Gastrocnemius medialis (tissue), 4 donors: Measurements from ENCODE around the gene TLL2. TPM values are rescaled to one million over a fixed set of nuclear protein-coding genes. Genes with fewer than 3 reads are reported as not detected.

Experiments
- ATAC-seq, 2 donors: fragments of 150-250 bp; one replicate each; pipeline ENCODE4 v1.9.1; 2016
- DNase-seq, 2 donors: peaks; one replicate each; pipeline ENCODE4 v3.0.0-alpha.2; 2019
- H3K27ac ChIP-seq, 4 donors: fragments of 200-600 bp; sonication (generic); 1 replicate in 1 of 4; 2 replicates in 3 of 4; pipeline ENCODE4 v1.5.1; 2016 to 2018; ENCODE audit warnings: mild to moderate bottlenecking in 2 of 4, moderate library complexity in 1 of 4
- H3K27me3 ChIP-seq, 3 donors: fragments of 200-600 bp; sonication (generic) in 2 of 3; 1 replicate in 1 of 3; 2 replicates in 2 of 3; pipeline versions ENCODE4 v1.5.1 to v1.6.0; 2016 to 2019; ENCODE audit warnings: mild to moderate bottlenecking in 1 of 3, moderate library complexity in 1 of 3
- H3K36me3 ChIP-seq, 2 donors: fragments of 200-600 bp; sonication (generic) in 1 of 2; one replicate each; pipeline ENCODE4 v1.5.1; 2017 to 2018
- H3K4me1 ChIP-seq, 2 donors: fragments of 200-600 bp; sonication (generic) in 1 of 2; one replicate each; pipeline ENCODE4 v1.5.1; 2016 to 2017; ENCODE audit warnings: mild to moderate bottlenecking in 2 of 2
- H3K4me3 ChIP-seq, 4 donors: fragments of 200-600 bp; sonication (generic) in 3 of 4; 1 replicate in 1 of 4; 2 replicates in 3 of 4; pipeline ENCODE4 v1.5.1; 2016 to 2019; ENCODE audit warnings: mild to moderate bottlenecking in 2 of 4
- H3K9me3 ChIP-seq, 3 donors: fragments of 200-600 bp; sonication (generic) in 2 of 3; 1 replicate in 1 of 3; 2 replicates in 2 of 3; pipeline ENCODE4 v1.5.1; 2016 to 2019
- CTCF ChIP-seq, 5 experiments: fragments of 450-650 bp in 3 of 5; fragments of 200-600 bp in 2 of 5; sonication (generic) in 2 of 5; IDR thresholded peaks in 4 of 5; conservative IDR thresholded peaks in 1 of 5; 1 replicate in 4 of 5; 2 replicates in 1 of 5; pipeline ENCODE4 v1.5.1; 2016 to 2019; ENCODE audit warnings: antibody characterized with exemption in 5 of 5, mild to moderate bottlenecking in 3 of 5, moderate library complexity in 3 of 5
- POLR2A ChIP-seq, 2 donors: fragments of 450-650 bp; IDR thresholded peaks; one replicate each; pipeline ENCODE4 v1.6.1; 2017; ENCODE audit warnings: antibody characterized with exemption in 2 of 2, mild to moderate bottlenecking in 2 of 2, moderate library complexity in 2 of 2
- in situ Hi-C, 4 donors: fragments of 200-750 bp; cut with MboI; loops; one replicate each; pipeline versions ENCODE4 v1.15.0 to v1.8.0; 2017; ENCODE audit warnings: low sequenced_read_pairs in 4 of 4
- intact Hi-C: fragments of 100-400 bp; cut with DNase I; formaldehyde crosslinking; loops from one replicate; pipeline ENCODE4 v1.15.1; 2023; ENCODE audit warnings: low total_unique reads
- total RNA-seq, 4 donors: library from RNA; depleted of rRNA; stranded (reverse); fragments of >200 nt; gene quantifications; one replicate each; pipeline versions ENCODE4 v1.1.0 to v1.2.3, GENCODE V29; 2016

The TLL2 gene
- total RNA-seq, 4 donors from 2014 or later: 0.10 to 1.0 (median 0.44) TPM; not detected in 1

DNA sequence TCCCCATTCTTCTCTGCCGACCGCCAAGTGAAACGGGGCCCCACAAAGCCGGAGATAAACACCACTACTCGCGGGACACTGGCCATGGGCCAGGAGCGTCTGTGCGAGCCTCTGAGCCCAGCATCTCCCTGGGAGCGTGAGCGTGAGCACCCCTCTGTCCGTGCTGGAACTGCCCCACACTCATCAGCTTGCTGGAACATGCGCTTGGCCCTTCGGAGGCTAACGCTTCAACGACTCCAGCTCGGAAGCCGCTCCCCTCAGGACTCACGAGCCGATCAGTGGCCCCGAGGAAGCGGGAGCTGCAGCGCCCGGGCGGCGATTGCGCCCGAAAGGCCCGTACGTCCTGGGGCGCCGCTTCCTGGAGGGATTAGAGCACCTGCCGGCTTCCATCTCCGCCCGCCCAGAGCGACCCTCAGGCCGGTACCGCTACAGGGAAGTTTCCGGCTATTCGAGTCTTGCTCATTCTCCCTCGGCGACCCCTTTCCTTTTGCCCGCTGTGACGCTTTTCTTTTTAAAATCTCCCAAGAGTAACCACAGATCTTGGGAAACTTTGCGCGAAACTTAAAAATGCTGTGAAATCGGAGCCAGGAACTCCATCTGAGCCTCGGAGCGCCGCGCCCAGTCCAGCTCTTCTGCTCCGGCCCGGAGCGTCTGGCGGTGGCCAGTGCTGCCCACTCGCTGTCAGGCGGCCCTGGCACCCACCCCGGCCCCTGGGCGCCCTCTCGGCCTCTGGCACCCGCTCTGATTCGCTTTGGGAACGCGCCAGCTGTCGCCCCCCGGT lies 1.0 kb downstream of the TLL2 start:
- DNase-seq (peak in 1 of 2 donors; percentile 18), ATAC-seq (peak; percentile 33 to 42)
- H3K27me3 ChIP-seq: no peaks in the 10 kb centered on the region
- H3K4me3 ChIP-seq: peak overlapping the region; percentile 61 to 73 (median 66)
- peak overlapping the region in 2 of 4 donors; percentile 39 to 58 for H3K27ac ChIP-seq
- intact Hi-C loops: loop anchor here (1.0 to 5.0 kb wide), 4 partner anchors 75 to 320 kb away; partner anchors contain the start of genes LCOR and TM9SF3
- TF ChIP-seq POLR2A (IDR thresholded peaks at IDR 0.05) (no peak), CTCF (IDR thresholded peaks at IDR 0.05 in 4 of 5, conservative IDR thresholded peaks at IDR 0.05 in 1 of 5) (no peak)
- in situ Hi-C loops: loop anchor here in 2 of 4 donors (10.0 to 25.0 kb wide), 2 partner anchors 125 to 138 kb away; no protein-coding TSS in a partner anchor
- H3K4me1 ChIP-seq: peaks cover 13 to 26% of the 10 kb centered on the region in 2 donors
- no peaks in the 10 kb centered on the region for H3K36me3 ChIP-seq
- H3K9me3 ChIP-seq: no peaks in the 10 kb centered on the region

DNA sequence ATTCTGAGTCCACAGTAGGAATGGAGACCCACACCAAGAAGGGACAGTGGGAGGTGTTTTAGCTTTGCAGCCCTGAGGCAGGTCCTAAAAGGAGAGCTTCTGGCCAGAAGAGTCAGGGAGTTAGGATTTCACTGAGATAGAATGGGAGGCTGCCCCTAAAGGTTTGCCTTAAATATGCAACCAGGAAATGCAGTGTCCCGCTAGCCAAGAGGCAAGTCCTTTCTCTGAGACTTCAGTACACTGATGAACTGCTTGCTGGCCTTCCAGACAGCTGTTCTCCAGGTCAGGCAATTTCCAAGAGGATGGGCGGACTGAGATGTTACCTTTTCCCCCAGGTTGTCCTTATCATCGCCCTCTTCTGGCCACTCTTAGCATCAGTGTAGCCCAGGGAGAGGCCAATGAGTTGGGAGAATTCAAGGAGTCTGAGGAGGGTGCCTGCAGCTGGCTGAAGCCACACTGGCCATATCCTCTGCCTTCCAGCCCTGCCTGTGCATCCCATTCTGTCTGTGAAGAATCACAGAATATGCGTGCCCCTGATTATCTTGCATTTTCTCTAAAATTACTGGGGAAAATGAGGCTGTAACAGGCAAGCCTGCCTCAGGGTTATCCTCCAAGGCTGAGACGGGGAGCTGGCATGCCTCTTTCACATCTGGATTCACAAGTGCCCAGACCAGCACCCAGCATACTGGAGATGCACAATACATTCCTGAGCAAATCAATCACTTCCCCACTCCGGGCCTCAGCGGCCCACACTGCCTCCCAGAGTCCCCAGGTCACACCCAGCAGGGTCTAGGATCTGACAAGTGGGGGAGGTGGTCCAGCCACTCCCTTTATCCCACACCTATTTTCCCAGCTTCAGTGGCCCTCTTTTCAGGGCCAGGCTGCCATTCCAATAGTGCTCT lies 2.4 kb downstream of the TLL2 start:
- DNase-seq (no peak), ATAC-seq (no peak)
- H3K36me3 ChIP-seq: no peaks in the 10 kb centered on the region
- in situ Hi-C loops (loop anchor here in 2 of 4 donors (10.0 to 25.0 kb wide), 2 partner anchors 124 to 136 kb away; no protein-coding TSS in a partner anchor), intact Hi-C loops (loop anchor here (5.0 kb wide), 1 partner anchor 321 kb away; the partner anchor contains the start of gene LCOR)
- H3K9me3 ChIP-seq: no peaks in the 10 kb centered on the region
- H3K27ac ChIP-seq: no peak overlapping the region
- no peak for TF ChIP-seq POLR2A (IDR thresholded peaks at IDR 0.05)
- peak in 3 of 5 experiments; percentile 21 to 48 (median 27) for TF ChIP-seq CTCF (IDR thresholded peaks at IDR 0.05 in 4 of 5, conservative IDR thresholded peaks at IDR 0.05 in 1 of 5)
- H3K27me3 ChIP-seq: no peaks in the 10 kb centered on the region
- H3K4me1 ChIP-seq: peaks cover 7 to 19% of the 10 kb centered on the region in 2 donors
- H3K4me3 ChIP-seq: no peak overlapping the region

GRCh38 chr10:96509017-96509641 lies 4.6 kb downstream of the TLL2 start:
- intact Hi-C loops: no loop called here
- no peaks in the 10 kb centered on the region for H3K36me3 ChIP-seq
- no peak for TF ChIP-seq POLR2A (IDR thresholded peaks at IDR 0.05)
- TF ChIP-seq CTCF (IDR thresholded peaks at IDR 0.05 in 4 of 5, conservative IDR thresholded peaks at IDR 0.05 in 1 of 5): no peak
- no peak overlapping the region for H3K4me3 ChIP-seq
- ATAC-seq (no peak), DNase-seq (no peak)
- peaks cover 3 to 16% of the 10 kb centered on the region in 2 donors for H3K4me1 ChIP-seq
- no peaks in the 10 kb centered on the region for H3K9me3 ChIP-seq
- no peak overlapping the region for H3K27ac ChIP-seq
- in situ Hi-C loops: loop anchor here in 1 of 4 donors (25.0 kb wide), 1 partner anchor 122 kb away; no protein-coding TSS in a partner anchor
- no peaks in the 10 kb centered on the region for H3K27me3 ChIP-seq

GRCh38 chr10:96507044-96507443 lies 6.7 kb downstream of the TLL2 start:
- DNase-seq (no peak), ATAC-seq (no peak)
- Histone ChIP-seq H3K9me3 (no peaks in the 10 kb centered on the region), H3K27me3 (no peaks in the 10 kb centered on the region), H3K4me1 (no peaks in the 10 kb centered on the region), H3K36me3 (no peaks in the 10 kb centered on the region), H3K4me3 (no peak overlapping the region), H3K27ac (no peak overlapping the region)
- intact Hi-C loops (no loop called here), in situ Hi-C loops (loop anchor here in 1 of 4 donors (25.0 kb wide), 1 partner anchor 120 kb away; no protein-coding TSS in a partner anchor)
- no peak for TF ChIP-seq CTCF (IDR thresholded peaks at IDR 0.05 in 4 of 5, conservative IDR thresholded peaks at IDR 0.05 in 1 of 5)
